Activated T-cell treated with anti-CD3 and anti-CD28 coated beads for 24 hours (primary cell): ENCODE results near the gene GNPTG.

Source experiments
- DNase-seq: peaks from one replicate; pipeline ENCODE4 v3.0.0-alpha.2; 2020; ENCODE audit warnings: low read depth

Gene GNPTG

GRCh38 chr16:1347286-1347855, 4.4 kb upstream of the GNPTG start:
- no peak for DNase-seq

DNA sequence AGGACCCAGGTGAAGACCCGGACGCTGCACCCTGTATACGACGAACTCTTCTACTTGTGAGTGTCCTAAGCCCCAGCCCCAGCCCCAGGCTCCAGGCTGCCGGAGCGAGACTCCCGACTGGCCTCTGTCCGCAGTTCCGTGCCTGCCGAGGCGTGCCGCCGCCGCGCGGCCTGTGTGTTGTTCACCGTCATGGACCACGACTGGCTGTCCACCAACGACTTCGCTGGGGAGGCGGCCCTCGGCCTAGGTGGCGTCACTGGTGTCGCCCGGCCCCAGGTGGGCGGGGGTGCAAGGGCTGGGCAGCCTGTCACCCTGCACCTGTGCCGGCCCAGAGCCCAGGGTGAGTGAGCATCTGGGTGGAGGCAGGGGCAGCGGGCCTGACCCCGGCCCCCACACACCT, 3.8 kb upstream of the GNPTG start:
- DNase-seq = no peak

GRCh38 chr16:1348441-1348840, 3.3 kb upstream of the GNPTG start:
- DNase-seq = no peak

- no peak for DNase-seq
These were observed 2.8 kb upstream of the GNPTG start for GRCh38 chr16:1348926-1349325.

GRCh38 chr16:1349351-1349750, 2.4 kb upstream of the GNPTG start:
- no peak for DNase-seq

- no peak for DNase-seq
These were observed 1.8 kb upstream of the GNPTG start for GRCh38 chr16:1349951-1350350.

DNA sequence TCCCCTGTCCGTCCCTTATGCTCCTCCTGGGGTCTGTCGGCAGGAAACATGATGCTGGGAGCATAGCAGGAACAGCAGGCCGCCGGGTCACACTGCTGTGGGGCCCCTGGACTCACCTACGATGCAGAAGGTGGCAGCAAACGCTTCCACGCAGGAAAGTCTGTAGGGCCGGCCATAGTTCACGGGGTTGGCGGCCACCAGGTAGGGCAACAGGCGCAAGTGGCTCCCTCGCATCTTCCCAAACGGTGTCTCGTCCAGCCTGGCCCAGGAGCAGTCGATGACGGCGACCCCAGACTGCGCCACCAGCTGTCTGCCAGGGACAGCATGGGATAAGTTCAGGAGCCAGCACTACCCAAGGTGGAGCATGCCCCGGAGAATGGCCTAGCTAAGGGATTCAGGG, 1.0 kb upstream of the GNPTG start:
- no peak for DNase-seq

- DNase-seq = no peak
These were observed 533 bp upstream of the GNPTG start for GRCh38 chr16:1351215-1351581.

- no peak for DNase-seq
These were observed 3.2 kb downstream of the GNPTG start for GRCh38 chr16:1354815-1355540.

DNA sequence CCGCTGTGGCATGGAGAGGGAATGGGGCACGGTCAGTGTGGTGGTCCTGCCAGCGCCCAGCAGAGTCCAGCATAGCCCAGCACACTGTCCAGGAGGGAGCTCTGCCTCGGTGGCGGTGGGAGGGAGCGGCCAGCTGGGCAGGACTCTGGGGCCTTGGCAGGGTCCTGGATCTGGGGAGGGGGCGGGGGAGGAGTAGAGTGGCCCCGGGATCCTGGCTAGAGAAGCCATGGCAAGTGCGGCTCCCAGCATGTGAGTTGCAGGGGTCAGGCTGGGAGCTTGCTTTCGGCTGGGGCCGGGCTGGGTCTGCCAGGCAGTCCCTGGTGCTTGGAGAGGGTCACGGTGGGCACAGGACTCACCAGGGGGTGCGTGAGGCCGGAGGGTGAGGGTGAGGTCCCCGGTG, 3.9 kb downstream of the GNPTG start:
- DNase-seq = no peak

- DNase-seq = no peak
These were observed 4.5 kb downstream of the GNPTG start for GRCh38 chr16:1356061-1356900.

DNA sequence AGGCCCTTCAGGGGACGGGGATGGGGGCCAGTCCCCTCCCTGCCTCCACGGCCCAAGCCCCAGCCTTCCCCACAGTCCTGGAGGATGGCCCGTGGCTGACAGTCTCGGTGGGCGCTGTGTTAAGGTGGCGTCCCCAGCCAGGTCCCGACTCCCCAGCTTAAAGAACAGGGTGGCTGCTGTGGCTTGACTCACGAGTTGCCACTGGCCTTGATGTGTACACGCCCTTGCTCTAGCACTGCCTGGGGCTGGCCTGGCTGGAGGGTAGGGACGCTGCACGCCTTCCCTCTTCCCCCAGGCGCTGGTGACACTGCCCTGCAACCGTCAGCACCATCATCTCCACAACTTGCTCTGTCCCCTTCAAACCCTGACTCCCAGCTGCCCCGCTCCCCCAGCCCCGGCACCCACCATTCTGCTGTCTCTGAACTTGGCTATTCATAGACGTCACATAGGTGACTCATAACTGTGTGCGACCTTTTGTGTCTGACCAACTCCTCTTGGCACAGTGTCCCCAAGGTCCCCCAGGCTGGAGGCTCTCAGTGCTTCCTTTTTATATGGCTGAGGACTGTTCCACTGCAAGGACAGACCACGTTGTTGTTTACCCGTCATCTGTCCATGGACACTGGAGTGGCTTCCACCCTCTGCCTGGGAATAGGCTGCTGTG, 6.3 kb downstream of the GNPTG start:
- no peak for DNase-seq

DNA sequence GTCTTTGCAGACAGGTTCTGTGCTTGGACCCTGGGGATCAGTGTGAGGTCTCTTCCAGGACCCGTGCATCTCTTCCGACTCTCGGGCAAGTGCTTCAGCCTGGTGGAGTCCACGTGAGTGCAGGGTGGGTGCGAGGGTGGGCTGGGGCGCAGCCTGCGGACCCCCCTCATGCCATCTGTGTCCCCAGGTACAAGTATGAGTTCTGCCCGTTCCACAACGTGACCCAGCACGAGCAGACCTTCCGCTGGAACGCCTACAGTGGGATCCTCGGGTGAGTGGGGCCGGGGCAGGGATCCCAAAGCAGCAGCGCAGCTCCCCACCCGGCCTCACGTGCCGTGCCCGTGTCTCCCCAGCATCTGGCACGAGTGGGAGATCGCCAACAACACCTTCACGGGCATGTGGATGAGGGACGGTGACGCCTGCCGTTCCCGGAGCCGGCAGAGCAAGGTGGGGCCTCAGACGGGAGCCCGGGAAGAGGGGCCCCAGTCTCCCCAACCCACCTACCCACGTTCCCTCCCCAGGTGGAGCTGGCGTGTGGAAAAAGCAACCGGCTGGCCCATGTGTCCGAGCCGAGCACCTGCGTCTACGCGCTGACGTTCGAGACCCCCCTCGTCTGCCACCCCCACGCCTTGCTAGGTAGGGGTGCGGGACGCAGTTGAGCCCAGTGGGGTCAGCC, 10.1 kb downstream of the GNPTG start:
- DNase-seq = no peak

GRCh38 chr16:1362807-1363206, 11.1 kb downstream of the GNPTG start:
- no peak for DNase-seq

DNA sequence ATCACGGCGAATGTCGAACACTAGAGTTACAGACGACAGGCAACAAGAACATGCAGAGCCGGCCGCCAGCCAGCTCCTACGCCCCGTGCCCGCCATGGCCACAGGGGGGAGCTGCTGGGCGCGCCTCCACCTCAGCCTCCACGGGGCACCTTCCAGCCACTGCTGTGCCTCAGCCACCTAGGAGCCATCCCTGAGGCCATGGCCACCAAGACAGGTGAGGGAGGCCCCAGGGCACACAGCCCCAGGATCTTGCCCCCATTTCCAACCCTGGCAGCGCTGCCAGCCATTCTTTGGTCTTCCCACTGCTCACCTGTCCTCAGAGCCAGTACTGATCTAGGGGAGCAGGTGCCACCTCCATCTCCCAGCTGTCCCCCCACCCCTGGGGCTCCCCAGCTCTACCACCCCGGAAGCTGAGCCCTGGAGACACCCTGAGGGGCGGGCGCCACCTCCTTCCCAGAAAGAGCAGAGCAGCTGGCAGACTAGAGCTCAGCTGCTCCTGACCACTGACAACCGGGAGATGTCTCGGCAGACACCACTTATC, 11.8 kb downstream of the GNPTG start:
- DNase-seq = peak; percentile 56

DNA sequence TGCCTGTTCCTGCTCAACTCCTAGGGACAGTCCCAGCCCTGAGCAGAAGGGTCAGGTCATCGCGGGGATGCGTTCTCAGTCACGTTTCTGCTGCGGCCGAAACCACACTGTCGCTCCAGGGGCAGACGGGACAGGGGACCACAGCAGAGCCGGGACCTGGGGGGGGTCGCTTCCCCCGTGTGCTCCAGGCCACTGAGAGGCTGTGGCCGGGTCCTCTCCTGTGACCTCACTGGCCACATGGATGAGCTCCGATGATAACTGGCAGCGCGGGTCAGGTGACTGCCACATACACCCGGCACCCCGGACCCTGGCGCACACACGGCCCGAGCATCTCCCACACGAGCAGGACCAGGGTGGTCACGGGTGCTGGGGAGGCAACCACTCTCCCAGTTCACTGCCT, 12.8 kb downstream of the GNPTG start:
- DNase-seq = no peak

DNA sequence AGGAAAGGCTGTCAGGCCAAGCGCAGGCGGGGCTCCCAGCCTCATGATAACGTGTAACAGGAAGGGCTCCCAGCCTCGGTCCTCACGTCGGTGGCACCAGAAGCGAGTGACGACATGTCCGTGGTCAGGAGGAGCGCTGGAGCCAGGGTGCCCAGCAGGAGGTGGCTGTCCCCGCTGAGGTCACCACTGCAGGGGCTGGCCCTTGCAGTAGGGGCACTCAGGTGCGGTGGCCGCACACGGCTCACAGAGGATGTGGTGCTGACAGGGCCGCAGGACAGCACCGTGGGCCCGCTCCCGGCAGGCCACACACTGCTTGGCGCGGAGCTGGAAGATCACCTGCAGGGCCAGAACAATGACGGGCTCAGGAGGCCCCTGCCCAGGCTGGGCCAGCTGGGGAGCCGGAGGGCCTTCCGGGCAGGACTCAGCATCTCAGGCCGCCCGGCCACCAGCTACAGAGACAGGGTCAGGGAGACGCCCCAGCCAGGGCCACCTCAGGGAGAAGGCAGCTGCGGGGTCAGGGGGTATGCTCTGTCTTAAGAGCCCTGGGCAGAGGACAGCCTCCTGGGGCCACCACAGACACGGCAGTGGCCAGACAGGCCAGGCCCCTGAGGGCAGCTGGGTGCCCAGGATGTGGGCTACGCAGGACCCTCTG, 14.5 kb downstream of the GNPTG start:
- no peak for DNase-seq

GRCh38 chr16:1366712-1367299, 15.1 kb downstream of the GNPTG start:
- DNase-seq = no peak

GRCh38 chr16:1367486-1368174, 15.9 kb downstream of the GNPTG start:
- no peak for DNase-seq
